ENCODE results near the gene TMEM25.

DNA sequence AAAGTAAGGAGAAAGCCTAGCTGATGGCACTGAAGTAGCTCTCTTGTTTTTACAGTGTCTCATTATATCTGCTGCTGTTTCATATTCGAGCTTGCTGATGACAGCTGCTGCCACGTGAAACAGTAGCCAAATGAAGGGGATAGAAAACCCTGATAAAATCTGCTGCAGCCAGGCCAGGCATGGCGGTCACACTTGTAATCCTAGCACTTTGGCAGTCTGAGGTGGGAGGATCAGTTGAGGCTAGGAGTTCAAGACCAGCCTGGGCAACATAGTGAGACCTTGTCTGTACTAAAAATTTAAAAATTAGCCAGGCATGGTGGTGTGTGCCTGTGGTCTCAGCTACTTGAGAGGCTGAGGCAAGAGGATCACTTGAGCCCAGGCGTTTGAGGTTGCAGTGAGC lies 21.3 kb downstream of the TMEM25 start:
- no peak for TF ChIP-seq ELF4 (IDR thresholded peaks at IDR 0.05)
- TF ChIP-seq NFRKB (IDR thresholded peaks at IDR 0.05), result no peak

All from HEK293T (cell line).